Measurements from ENCODE around the gene PDZD8. TPM values are rescaled to one million over a fixed set of nuclear protein-coding genes. Genes with fewer than 3 reads are reported as not detected.

Gene PDZD8
- total RNA-seq, 2 donors from 2014 or later, result 22.7 to 38.7 TPM

- Histone ChIP-seq H3K27ac (no peak overlapping the region), H3K27me3 (replicated peaks; ENCODE audit: insufficient read depth) (no peaks in the 10 kb centered on the region), H3K4me1 (replicated peaks) (no peaks in the 10 kb centered on the region), H3K9me3 (no peaks in the 10 kb centered on the region), H3K4me3 (no peak overlapping the region), H3K36me3 (no peaks in the 10 kb centered on the region)
- TF ChIP-seq CTCF (IDR thresholded peaks at IDR 0.05) (no peak), POLR2AphosphoS5 (IDR thresholded peaks at IDR 0.05) (no peak), POLR2A (IDR thresholded peaks at IDR 0.05) (no peak)
- WGBS, result 86% methylated on average over 5 of the region's 5 CpGs
- no peak for DNase-seq (ENCODE audit: low spot score)
- intact Hi-C loops (cut with DNase I), result no loop called here
These were observed 37.3 kb upstream of the PDZD8 start for GRCh38 chr10:117412469-117413010.

DNA sequence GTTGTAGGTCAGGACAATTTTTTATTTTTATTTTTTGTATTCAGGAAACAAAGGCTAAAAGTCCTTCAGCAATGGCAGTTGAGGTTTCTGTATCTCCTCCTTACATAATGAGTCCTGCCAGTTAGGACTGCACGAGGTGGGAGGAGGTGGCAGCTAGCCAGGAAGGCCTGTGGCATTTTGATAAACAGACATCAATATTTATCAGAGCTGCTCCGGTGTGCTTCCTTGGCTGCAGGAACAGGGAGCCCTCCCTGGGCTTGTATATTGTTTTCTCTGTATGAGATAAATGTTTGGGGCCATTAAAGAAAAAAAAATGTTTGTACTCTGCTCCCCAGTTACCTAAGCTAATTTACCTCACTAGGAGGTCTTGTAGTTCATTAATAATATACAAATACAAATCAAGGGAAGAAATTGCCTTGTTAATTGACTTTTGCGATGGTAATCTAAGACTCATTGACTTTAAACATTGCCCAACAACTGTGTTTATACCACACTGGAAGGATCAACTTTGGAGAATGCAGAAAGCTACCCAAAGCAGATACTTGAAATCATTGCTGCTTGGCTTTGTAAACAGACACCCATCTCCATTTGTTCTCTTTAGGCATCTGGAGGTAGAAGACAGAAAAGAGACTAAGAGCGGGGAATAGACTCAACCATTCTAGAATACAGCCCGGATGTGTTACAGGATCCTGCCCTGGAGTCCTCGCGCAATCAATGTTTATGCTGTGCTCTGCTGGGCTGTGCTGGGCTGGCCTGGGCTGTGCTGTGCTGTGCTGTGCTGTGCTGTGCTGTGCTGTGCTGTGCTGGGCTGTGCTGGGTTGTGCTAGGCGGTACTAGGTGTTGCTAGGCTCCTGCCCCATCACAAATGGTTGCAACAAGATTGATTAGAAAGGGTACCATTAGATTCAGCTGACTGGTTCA is 36.5 kb upstream of the PDZD8 start:
- DNase-seq (ENCODE audit: low spot score), result no peak
- TF ChIP-seq CTCF (IDR thresholded peaks at IDR 0.05) (no peak), POLR2A (IDR thresholded peaks at IDR 0.05) (no peak), POLR2AphosphoS5 (IDR thresholded peaks at IDR 0.05) (no peak)
- H3K4me1 ChIP-seq (replicated peaks), result no peaks in the 10 kb centered on the region
- no peaks in the 10 kb centered on the region for H3K27me3 ChIP-seq (replicated peaks; ENCODE audit: insufficient read depth)
- intact Hi-C loops (cut with DNase I), result no loop called here
- 66% methylated on average over 8 of the region's 8 CpGs for WGBS
- no peak overlapping the region for H3K27ac ChIP-seq
- H3K4me3 ChIP-seq, result no peak overlapping the region
- H3K36me3 ChIP-seq, result no peaks in the 10 kb centered on the region
- no peaks in the 10 kb centered on the region for H3K9me3 ChIP-seq

GRCh38 chr10:117410557-117410956 is 35.3 kb upstream of the PDZD8 start:
- Histone ChIP-seq H3K27me3 (replicated peaks; ENCODE audit: insufficient read depth) (no peaks in the 10 kb centered on the region), H3K4me3 (no peak overlapping the region), H3K27ac (no peak overlapping the region), H3K9me3 (no peaks in the 10 kb centered on the region), H3K36me3 (no peaks in the 10 kb centered on the region), H3K4me1 (replicated peaks) (no peaks in the 10 kb centered on the region)
- WGBS, result 82% methylated on average over 4 of the region's 4 CpGs
- TF ChIP-seq POLR2A (IDR thresholded peaks at IDR 0.05) (no peak), CTCF (IDR thresholded peaks at IDR 0.05) (no peak), POLR2AphosphoS5 (IDR thresholded peaks at IDR 0.05) (no peak)
- no peak for DNase-seq (ENCODE audit: low spot score)
- intact Hi-C loops (cut with DNase I), result no loop called here

DNA sequence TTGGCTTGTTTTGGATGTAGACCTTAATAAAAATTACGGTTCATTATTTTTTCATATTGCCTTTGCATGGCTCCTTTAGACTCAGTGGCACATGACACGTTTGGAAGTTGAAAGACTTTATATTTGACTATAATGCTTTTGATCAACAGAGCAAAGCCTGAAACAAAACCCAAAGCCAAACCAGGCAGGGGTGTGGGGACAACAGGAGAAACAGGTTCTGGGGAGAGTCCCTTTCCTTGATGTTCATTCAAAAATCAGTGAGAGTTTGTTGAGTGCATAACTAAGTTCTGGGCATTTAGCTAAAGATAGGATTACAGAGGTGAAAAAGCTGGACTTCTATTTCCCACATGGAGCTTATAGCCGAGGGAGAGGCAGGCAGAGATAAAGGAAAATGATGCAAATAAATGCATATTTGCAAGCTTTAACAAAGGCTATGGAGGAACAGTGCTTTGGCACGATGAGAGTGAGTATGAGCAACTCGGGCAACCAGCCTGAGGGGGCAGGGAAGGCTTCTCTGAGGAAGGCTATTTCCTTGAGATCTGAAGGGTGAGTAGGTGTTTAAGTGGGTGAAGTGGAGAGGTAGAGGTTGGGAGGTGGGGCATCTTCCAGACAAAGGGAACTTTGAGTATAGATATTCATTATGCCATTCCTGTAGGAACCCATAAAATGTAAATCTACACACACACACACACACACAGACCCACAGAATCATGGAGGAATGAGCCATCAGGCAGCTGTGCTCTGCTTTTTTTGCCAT is 34.5 kb upstream of the PDZD8 start:
- peak; percentile 6 for DNase-seq (ENCODE audit: low spot score)
- TF ChIP-seq CTCF (IDR thresholded peaks at IDR 0.05), result no peak
- no peak for TF ChIP-seq POLR2A (IDR thresholded peaks at IDR 0.05)
- TF ChIP-seq POLR2AphosphoS5 (IDR thresholded peaks at IDR 0.05), result peak; percentile 20
- Histone ChIP-seq H3K27ac (no peak overlapping the region), H3K36me3 (no peaks in the 10 kb centered on the region), H3K4me3 (no peak overlapping the region), H3K4me1 (replicated peaks) (no peaks in the 10 kb centered on the region), H3K9me3 (no peaks in the 10 kb centered on the region), H3K27me3 (replicated peaks; ENCODE audit: insufficient read depth) (no peaks in the 10 kb centered on the region)
- whole genome bisulfite sequencing, result 44% methylated on average over 5 of the region's 5 CpGs
- intact Hi-C loops (cut with DNase I), result no loop called here

Measured in prostate gland (tissue), 2 donors.